ENCODE data around the gene COBLL1. TPM values are rescaled to one million over a fixed set of nuclear protein-coding genes. Genes with fewer than 3 reads are reported as not detected.
A peak's percentile ranks its signal among the peaks of the same experiment; 100 is the strongest.

COBLL1 gene
- total and polyA plus RNA-seq, 8 donors = 11.8 to 129 (median 58.3) TPM

GRCh38 chr2:164662066-164662465 is 179.6 kb downstream of the COBLL1 start:
- no peak overlapping the region for H3K27ac ChIP-seq
- WGBS, 5 donors = 56 to 84% (median 77%) methylated on average over 1 of the region's 1 CpG
- intact Hi-C loops (cut with DNase I; ENCODE audit: low total_unique reads) = no loop called here
- DNase-seq = peak in 1 of 2 donors; percentile 11
- H3K27me3 ChIP-seq = no peaks in the 10 kb centered on the region
- TF ChIP-seq CTCF (IDR thresholded peaks at IDR 0.05) (no peak), EP300 (IDR thresholded peaks at IDR 0.05) (no peak), POLR2AphosphoS5 (IDR thresholded peaks at IDR 0.05) (no peak), POLR2A (IDR thresholded peaks at IDR 0.05) (no peak)
- no peaks in the 10 kb centered on the region for H3K9me3 ChIP-seq
- H3K4me3 ChIP-seq = no peak overlapping the region
- H3K4me1 ChIP-seq = peaks cover 0 to 4% (median 0%) of the 10 kb centered on the region in 4 donors
- H3K36me3 ChIP-seq = peaks cover 0 to 5% (median 0%) of the 10 kb centered on the region in 4 donors

DNA sequence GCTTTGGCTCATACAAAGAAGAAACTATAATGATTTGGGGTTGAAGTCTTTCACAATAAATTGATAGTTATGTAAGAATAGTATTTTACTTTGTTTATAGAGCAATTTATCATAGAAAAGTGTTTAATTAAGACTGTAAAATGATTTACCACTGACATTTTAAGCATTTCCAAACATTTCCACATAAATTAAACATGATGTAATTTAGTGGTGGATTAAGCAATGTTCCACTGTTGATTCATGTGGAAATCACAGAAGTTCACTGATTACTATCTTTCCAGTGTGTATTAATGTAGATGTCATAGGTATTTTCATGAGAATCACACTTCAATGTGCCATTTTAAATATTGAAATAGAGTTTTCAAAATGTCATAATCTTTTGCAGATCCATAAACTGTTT is 180.3 kb downstream of the COBLL1 start:
- DNase-seq = no peak
- H3K9me3 ChIP-seq = no peaks in the 10 kb centered on the region
- H3K27ac ChIP-seq = no peak overlapping the region
- no peaks in the 10 kb centered on the region for H3K27me3 ChIP-seq
- TF ChIP-seq CTCF (IDR thresholded peaks at IDR 0.05) = no peak
- TF ChIP-seq EP300 (IDR thresholded peaks at IDR 0.05) = no peak
- TF ChIP-seq POLR2A (IDR thresholded peaks at IDR 0.05) = no peak
- TF ChIP-seq POLR2AphosphoS5 (IDR thresholded peaks at IDR 0.05) = no peak
- intact Hi-C loops (cut with DNase I; ENCODE audit: low total_unique reads) = no loop called here
- peaks cover 0 to 4% (median 0%) of the 10 kb centered on the region in 4 donors for H3K4me1 ChIP-seq
- no peak overlapping the region for H3K4me3 ChIP-seq
- H3K36me3 ChIP-seq = peaks cover 0 to 5% (median 0%) of the 10 kb centered on the region in 4 donors

DNA sequence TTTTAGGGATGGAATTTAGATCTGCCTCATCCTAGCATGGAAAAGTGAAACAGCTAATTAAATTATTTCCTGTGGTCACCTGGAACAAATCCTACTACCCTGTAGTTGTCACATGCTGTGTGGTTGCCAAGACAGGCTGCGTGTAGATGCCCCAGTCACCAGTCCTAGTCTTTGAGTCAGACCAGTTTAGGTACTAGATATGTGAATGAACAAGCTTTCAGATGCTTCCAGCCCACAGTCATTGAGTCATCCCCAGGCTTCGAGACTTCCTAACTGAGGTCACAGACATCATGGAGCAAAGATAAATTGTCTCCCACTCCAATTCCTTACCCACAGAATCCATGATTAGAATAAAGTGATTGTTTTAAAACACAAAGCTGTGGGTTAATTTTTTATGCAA is 184.5 kb downstream of the COBLL1 start:
- Histone ChIP-seq H3K4me1 (peaks cover 0 to 4% (median 0%) of the 10 kb centered on the region in 4 donors), H3K27ac (no peak overlapping the region), H3K9me3 (peaks cover 0 to 15% (median 2%) of the 10 kb centered on the region in 4 donors), H3K4me3 (no peak overlapping the region), H3K36me3 (peaks cover 0 to 5% (median 0%) of the 10 kb centered on the region in 4 donors), H3K27me3 (no peaks in the 10 kb centered on the region)
- 79 to 88% (median 85%) methylated on average over 2 of the region's 2 CpGs for WGBS, 5 donors
- TF ChIP-seq CTCF (IDR thresholded peaks at IDR 0.05) (no peak), POLR2A (IDR thresholded peaks at IDR 0.05) (no peak), POLR2AphosphoS5 (IDR thresholded peaks at IDR 0.05) (no peak), EP300 (IDR thresholded peaks at IDR 0.05) (no peak)
- intact Hi-C loops (cut with DNase I; ENCODE audit: low total_unique reads) = no loop called here
- DNase-seq = no peak

- H3K4me3 ChIP-seq = no peak overlapping the region
- H3K36me3 ChIP-seq = peaks cover 0 to 5% (median 0%) of the 10 kb centered on the region in 4 donors
- DNase-seq = no peak
- H3K4me1 ChIP-seq = no peaks in the 10 kb centered on the region
- H3K9me3 ChIP-seq = peaks cover 0 to 27% (median 7%) of the 10 kb centered on the region in 4 donors
- TF ChIP-seq POLR2A (IDR thresholded peaks at IDR 0.05) (no peak), POLR2AphosphoS5 (IDR thresholded peaks at IDR 0.05) (no peak), EP300 (IDR thresholded peaks at IDR 0.05) (no peak)
- no peak overlapping the region for H3K27ac ChIP-seq
- intact Hi-C loops (cut with DNase I; ENCODE audit: low total_unique reads) = no loop called here
- H3K27me3 ChIP-seq = no peaks in the 10 kb centered on the region
- WGBS, 5 donors = 87 to 95% (median 93%) methylated on average over 2 of the region's 2 CpGs
Observed at GRCh38 chr2:164655750-164656149, 185.9 kb downstream of the COBLL1 start.

- Histone ChIP-seq H3K4me1 (no peaks in the 10 kb centered on the region), H3K4me3 (no peak overlapping the region), H3K36me3 (peaks cover 0 to 5% (median 0%) of the 10 kb centered on the region in 4 donors), H3K9me3 (peaks cover 0 to 31% (median 10%) of the 10 kb centered on the region in 4 donors), H3K27ac (no peak overlapping the region), H3K27me3 (no peaks in the 10 kb centered on the region)
- TF ChIP-seq POLR2A (IDR thresholded peaks at IDR 0.05) (no peak), EP300 (IDR thresholded peaks at IDR 0.05) (no peak), POLR2AphosphoS5 (IDR thresholded peaks at IDR 0.05) (no peak), CTCF (IDR thresholded peaks at IDR 0.05) (no peak)
- DNase-seq = no peak
- intact Hi-C loops (cut with DNase I; ENCODE audit: low total_unique reads) = no loop called here
Observed at GRCh38 chr2:164655336-164655735, 186.3 kb downstream of the COBLL1 start.
